Natural killer cell (primary cell): ENCODE data around the gene CDH13. TPM values are rescaled to one million over a fixed set of nuclear protein-coding genes. Genes with fewer than 3 reads are reported as not detected.

Source experiments
- ATAC-seq, 3 donors: fragments of 150-1000 bp in 2 of 3; fragments of 200-7000 bp in 1 of 3; cut with Tn5 transposase; 1 replicate in 1 of 3; 2 replicates in 2 of 3; pipeline ENCODE4 v1.10.0; 2021; ENCODE audit warnings: mild to moderate bottlenecking in 2 of 3, moderate library complexity in 2 of 3
- DNase-seq, 2 donors: peaks; one replicate each; pipeline versions ENCODE4 v3.0.0 to v3.0.0-alpha.2; 2013 to 2021; ENCODE audit warnings: mixed read lengths in 1 of 2
- H3K27ac ChIP-seq: one replicate; pipeline ENCODE4 v1.5.1; 2013; ENCODE audit warnings: mild to moderate bottlenecking, low read length
- H3K27me3 ChIP-seq: one replicate; pipeline ENCODE4 v1.6.1; 2013; ENCODE audit warnings: low read length; ENCODE audit not compliant: control insufficient read depth, insufficient read depth
- H3K36me3 ChIP-seq: one replicate; pipeline ENCODE4 v1.6.1; 2013; ENCODE audit warnings: low read length; ENCODE audit not compliant: control insufficient read depth, insufficient read depth
- H3K4me1 ChIP-seq: one replicate; pipeline ENCODE4 v1.6.1; 2013; ENCODE audit warnings: low read length; ENCODE audit not compliant: control insufficient read depth, insufficient read depth
- H3K4me3 ChIP-seq: one replicate; pipeline ENCODE4 v1.5.1; 2013; ENCODE audit warnings: low read length
- H3K9me3 ChIP-seq: one replicate; pipeline ENCODE4 v1.6.1; 2013; ENCODE audit warnings: low read length; ENCODE audit not compliant: control insufficient read depth, insufficient read depth
- H3K27ac Mint-ChIP-seq, 2 donors: one replicate each; pipeline ENCODE4 v1.8.0; 2022; ENCODE audit warnings: mild to moderate bottlenecking in 2 of 2, mixed read lengths in 2 of 2, moderate library complexity in 1 of 2
- H3K27me3 Mint-ChIP-seq, 2 donors: one replicate each; pipeline ENCODE4 v1.8.0; 2022; ENCODE audit warnings: low read depth in 2 of 2, mixed read lengths in 2 of 2
- H3K36me3 Mint-ChIP-seq: one replicate; pipeline ENCODE4 v1.8.0; 2022; ENCODE audit warnings: mixed read lengths
- H3K4me1 Mint-ChIP-seq, 2 donors: one replicate each; pipeline ENCODE4 v1.8.0; 2022; ENCODE audit warnings: mixed read lengths in 2 of 2
- H3K4me3 Mint-ChIP-seq: one replicate; pipeline ENCODE4 v1.8.0; 2022; ENCODE audit warnings: mild to moderate bottlenecking, moderate library complexity, mixed read lengths
- H3K9me3 Mint-ChIP-seq, 2 donors: one replicate each; pipeline ENCODE4 v1.8.0; 2022; ENCODE audit warnings: mixed read lengths in 2 of 2
- WGBS: methylation state at CpG from one replicate; pipeline ENCODE4 v1.1.7; 2013; ENCODE audit warnings: missing lambda C conversion rate; ENCODE audit not compliant: insufficient coverage; 5-methylcytosine and 5-hydroxymethylcytosine counted together
- intact Hi-C: fragments of 100-400 bp; cut with micrococcal nuclease; formaldehyde crosslinking; loops from one replicate; pipeline ENCODE4 v1.14.2; 2022
- total RNA-seq, 4 donors: library from RNA; stranded (reverse); fragments of 120-200 nt in 1 of 4; gene quantifications; one replicate each; pipeline versions ENCODE4 v1.2.3 to v1.2.4, GENCODE V29; 2013 to 2022
- TF ChIP-seq, protein P1 (sequence below): fragments of 200-600 bp; IDR thresholded peaks from one replicate; pipeline ENCODE4 v1.8.0; 2022; ENCODE audit warnings: antibody characterized with exemption

The CDH13 gene
- total RNA-seq, 3 donors from 2014 or later (not counting 1 experiment from before 2014, with no cell fraction given), result not detected

DNA sequence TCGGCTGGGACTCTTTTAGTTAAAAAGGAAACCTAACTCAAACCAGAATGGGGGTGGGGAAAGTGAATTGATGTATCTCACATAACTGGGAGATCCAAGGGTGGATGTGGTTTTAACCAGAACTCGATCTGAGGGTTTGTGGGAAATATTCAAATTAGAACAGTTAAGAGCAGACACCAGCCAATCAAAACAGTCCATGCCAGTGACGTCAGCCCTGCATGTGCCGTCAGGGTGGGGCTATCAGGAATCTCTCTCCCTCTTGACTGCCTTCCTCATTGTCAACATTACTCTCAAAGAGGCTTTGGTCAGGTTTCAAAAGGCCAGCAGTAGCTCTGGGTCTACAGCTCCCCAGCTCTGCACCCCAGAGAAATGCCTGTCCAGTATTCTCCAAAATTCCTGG is 1086.8 kb downstream of the CDH13 start:
- TF ChIP-seq, protein P1, sequence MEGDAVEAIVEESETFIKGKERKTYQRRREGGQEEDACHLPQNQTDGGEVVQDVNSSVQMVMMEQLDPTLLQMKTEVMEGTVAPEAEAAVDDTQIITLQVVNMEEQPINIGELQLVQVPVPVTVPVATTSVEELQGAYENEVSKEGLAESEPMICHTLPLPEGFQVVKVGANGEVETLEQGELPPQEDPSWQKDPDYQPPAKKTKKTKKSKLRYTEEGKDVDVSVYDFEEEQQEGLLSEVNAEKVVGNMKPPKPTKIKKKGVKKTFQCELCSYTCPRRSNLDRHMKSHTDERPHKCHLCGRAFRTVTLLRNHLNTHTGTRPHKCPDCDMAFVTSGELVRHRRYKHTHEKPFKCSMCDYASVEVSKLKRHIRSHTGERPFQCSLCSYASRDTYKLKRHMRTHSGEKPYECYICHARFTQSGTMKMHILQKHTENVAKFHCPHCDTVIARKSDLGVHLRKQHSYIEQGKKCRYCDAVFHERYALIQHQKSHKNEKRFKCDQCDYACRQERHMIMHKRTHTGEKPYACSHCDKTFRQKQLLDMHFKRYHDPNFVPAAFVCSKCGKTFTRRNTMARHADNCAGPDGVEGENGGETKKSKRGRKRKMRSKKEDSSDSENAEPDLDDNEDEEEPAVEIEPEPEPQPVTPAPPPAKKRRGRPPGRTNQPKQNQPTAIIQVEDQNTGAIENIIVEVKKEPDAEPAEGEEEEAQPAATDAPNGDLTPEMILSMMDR, result no peak
- intact Hi-C loops, result no loop called here
- no peaks in the 10 kb centered on the region for H3K36me3 Mint-ChIP-seq

DNA sequence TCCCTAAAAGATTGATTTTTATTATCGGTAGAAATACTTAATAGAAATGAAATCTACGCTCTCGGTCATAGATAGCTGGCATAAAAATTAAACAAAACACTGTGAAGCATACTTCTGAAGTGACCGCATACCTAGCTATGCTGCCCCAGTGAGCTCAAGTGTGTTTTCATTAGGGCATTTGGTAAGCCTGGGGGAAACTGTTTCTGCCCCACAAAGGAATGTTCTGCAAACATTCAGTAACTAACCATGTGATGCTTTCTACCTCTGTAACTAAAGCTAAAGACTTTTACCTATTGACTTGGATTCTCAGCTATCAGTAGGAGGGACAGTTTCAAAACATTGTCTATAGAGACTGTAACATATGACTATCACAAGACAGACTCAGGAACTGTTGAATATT is 1087.5 kb downstream of the CDH13 start:
- Histone ChIP-seq H3K27ac (no peak overlapping the region), H3K9me3 (no peaks in the 10 kb centered on the region), H3K4me3 (no peak overlapping the region), H3K4me1 (no peaks in the 10 kb centered on the region), H3K36me3 (no peaks in the 10 kb centered on the region), H3K27me3 (no peaks in the 10 kb centered on the region)
- DNase-seq (no peak), ATAC-seq (no peak)
- no peak overlapping the region for H3K27ac Mint-ChIP-seq
- intact Hi-C loops, result no loop called here
- TF ChIP-seq, protein P1, result no peak
- H3K9me3 Mint-ChIP-seq, result no peaks in the 10 kb centered on the region
- H3K36me3 Mint-ChIP-seq, result no peaks in the 10 kb centered on the region
- H3K4me3 Mint-ChIP-seq, result no peak overlapping the region
- no peaks in the 10 kb centered on the region for H3K4me1 Mint-ChIP-seq
- 96% methylated on average over 4 of the region's 4 CpGs for WGBS
- peaks cover 3 to 8% of the 10 kb centered on the region in 2 donors for H3K27me3 Mint-ChIP-seq

More for the DNA sequence above, 1086.8 kb downstream of the CDH13 start:
- 62% methylated on average over 3 of the region's 4 CpGs for WGBS
- Mint-ChIP-seq H3K9me3 (no peaks in the 10 kb centered on the region), H3K4me3 (no peak overlapping the region), H3K27ac (no peak overlapping the region), H3K4me1 (no peaks in the 10 kb centered on the region), H3K27me3 (peaks cover 3 to 8% of the 10 kb centered on the region in 2 donors)
- no peak overlapping the region for H3K27ac ChIP-seq
- no peaks in the 10 kb centered on the region for H3K9me3 ChIP-seq
- no peaks in the 10 kb centered on the region for H3K4me1 ChIP-seq
- H3K36me3 ChIP-seq, result no peaks in the 10 kb centered on the region
- ATAC-seq (no peak), DNase-seq (no peak)
- no peaks in the 10 kb centered on the region for H3K27me3 ChIP-seq
- no peak overlapping the region for H3K4me3 ChIP-seq

DNA sequence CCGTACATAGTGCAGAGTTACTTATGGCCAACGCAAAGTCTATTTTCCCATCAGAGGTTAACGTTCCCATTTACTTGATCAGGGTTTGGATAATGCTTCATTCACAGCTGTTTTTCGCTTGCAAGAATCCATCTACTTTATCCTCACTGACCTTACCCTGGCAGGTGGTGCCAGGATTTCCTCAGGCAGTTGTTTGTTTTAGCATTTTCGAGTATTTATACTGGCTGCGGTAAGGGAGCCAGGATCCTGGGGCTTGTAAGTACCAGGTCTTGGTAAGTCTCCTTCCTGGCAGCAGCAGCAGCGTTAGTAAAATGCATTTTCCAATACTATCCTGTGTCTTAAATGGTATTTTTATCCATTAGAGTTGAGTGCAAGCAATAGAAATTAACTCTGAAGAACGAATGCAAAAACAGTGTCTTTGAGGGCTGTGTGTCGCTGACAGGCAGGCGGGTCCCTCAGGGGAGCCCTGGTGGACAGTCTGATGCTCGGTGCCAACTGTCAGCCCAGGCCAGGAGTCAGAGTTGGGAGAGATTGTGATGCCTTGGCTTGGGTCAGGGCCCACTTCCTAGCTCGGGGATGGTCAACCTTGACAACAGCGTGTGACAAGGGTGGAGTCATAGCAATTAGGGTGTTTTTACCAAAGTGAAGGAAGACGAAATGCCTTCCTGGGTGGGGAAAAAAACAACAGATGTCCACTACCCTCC is 1088.6 kb downstream of the CDH13 start:
- ATAC-seq, result no peak
- no peak overlapping the region for H3K27ac Mint-ChIP-seq
- H3K9me3 Mint-ChIP-seq, result no peaks in the 10 kb centered on the region
- no peaks in the 10 kb centered on the region for H3K4me1 Mint-ChIP-seq
- TF ChIP-seq, protein P1, result no peak
- peaks cover 3 to 8% of the 10 kb centered on the region in 2 donors for H3K27me3 Mint-ChIP-seq
- H3K4me3 Mint-ChIP-seq, result no peak overlapping the region
- no peaks in the 10 kb centered on the region for H3K9me3 ChIP-seq
- no peak for DNase-seq
- 85% methylated on average over 13 of the region's 14 CpGs for WGBS
- no peaks in the 10 kb centered on the region for H3K36me3 Mint-ChIP-seq
- intact Hi-C loops, result no loop called here
- H3K4me1 ChIP-seq, result no peaks in the 10 kb centered on the region
- no peaks in the 10 kb centered on the region for H3K27me3 ChIP-seq
- no peak overlapping the region for H3K4me3 ChIP-seq
- no peak overlapping the region for H3K27ac ChIP-seq
- H3K36me3 ChIP-seq, result no peaks in the 10 kb centered on the region

DNA sequence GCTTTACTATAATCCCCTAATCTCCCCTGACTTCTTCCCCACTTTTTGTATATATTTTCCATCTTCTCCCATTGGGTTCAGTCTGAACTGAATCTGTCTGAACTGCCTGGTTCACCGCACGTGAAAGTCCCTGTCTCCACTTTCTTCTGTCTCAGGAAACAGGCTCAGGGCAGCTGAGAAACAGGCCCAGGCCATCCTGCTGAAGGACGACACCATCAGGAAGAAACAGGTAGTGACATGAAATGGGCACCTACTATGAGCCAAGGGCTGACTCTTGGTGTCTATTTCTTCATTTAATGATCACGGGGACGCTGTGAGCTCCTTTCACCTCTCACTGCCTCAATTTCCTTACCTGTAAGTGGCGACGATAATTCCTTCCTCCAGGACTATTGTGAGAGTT is 1090.5 kb downstream of the CDH13 start:
- no peak overlapping the region for H3K27ac Mint-ChIP-seq
- intact Hi-C loops, result no loop called here
- WGBS, result 85% methylated on average over 5 of the region's 7 CpGs
- peaks cover 3 to 8% of the 10 kb centered on the region in 2 donors for H3K27me3 Mint-ChIP-seq
- no peaks in the 10 kb centered on the region for H3K36me3 Mint-ChIP-seq
- Histone ChIP-seq H3K4me3 (no peak overlapping the region), H3K36me3 (no peaks in the 10 kb centered on the region), H3K9me3 (no peaks in the 10 kb centered on the region), H3K27me3 (no peaks in the 10 kb centered on the region), H3K4me1 (no peaks in the 10 kb centered on the region), H3K27ac (no peak overlapping the region)
- no peaks in the 10 kb centered on the region for H3K4me1 Mint-ChIP-seq
- ATAC-seq (no peak), DNase-seq (no peak)
- no peak overlapping the region for H3K4me3 Mint-ChIP-seq
- H3K9me3 Mint-ChIP-seq, result no peaks in the 10 kb centered on the region
- TF ChIP-seq, protein P1, result no peak
